GM19452 (cell line): ENCODE measurements around the gene DENND5B.

ENCODE experiments used
- ATAC-seq: cut with Tn5 transposase; IDR thresholded peaks from one replicate; pipeline ENCODE4 v1.9.1; 2021; ENCODE audit not compliant: unreplicated experiment

Gene DENND5B

GRCh38 chr12:31343139-31343538, 247.8 kb downstream of the DENND5B start:
- ATAC-seq = no peak

- no peak for ATAC-seq
Observed at GRCh38 chr12:31342286-31342685, 248.7 kb downstream of the DENND5B start.

GRCh38 chr12:31339831-31340622, 250.9 kb downstream of the DENND5B start:
- ATAC-seq = no peak

GRCh38 chr12:31337952-31338351, 253.0 kb downstream of the DENND5B start:
- no peak for ATAC-seq
